Keratinocyte (primary cell): ENCODE data around the gene DCAF8.

ENCODE experiments used
- EZH2 ChIP-seq: IDR thresholded peaks from one replicate; pipeline ENCODE4 v1.6.1; 2012; ENCODE audit warnings: inconsistent platforms, mild to moderate bottlenecking, low read length, moderate library complexity
- TF ChIP-seq, protein P1 (sequence below), 3 experiments: IDR thresholded peaks in 1 of 3; conservative IDR thresholded peaks in 1 of 3; optimal IDR thresholded peaks in 1 of 3; 2 replicates in 2 of 3; 3 replicates in 1 of 3; pipeline versions ENCODE3 to v1.5.1; 2011; ENCODE audit warnings: low read length in 3 of 3, mild to moderate bottlenecking in 3 of 3, moderate library complexity in 2 of 3, control low read depth in 1 of 3, inconsistent platforms in 1 of 3; ENCODE audit not compliant: insufficient read depth in 2 of 3; ENCODE audit errors: extremely low read depth in 1 of 3

DNA sequence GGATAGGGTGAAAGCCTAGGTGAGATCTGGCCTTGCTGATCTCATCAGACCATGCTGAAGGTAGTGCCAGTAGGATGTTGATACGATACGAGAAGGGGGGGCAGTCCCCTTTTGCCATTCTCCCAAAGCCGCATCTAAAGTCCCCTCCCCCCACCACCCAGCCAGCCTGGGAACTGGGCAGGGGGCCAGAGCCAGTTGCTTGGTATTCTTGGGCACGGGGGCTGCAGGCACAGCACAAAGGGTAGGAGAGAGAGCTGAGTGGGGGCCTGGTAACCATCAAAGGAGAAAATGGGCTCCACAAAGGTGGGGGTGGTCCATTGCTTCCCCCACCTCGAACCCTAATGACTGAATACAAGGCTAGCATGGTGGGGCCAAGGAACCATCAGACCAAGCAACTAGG lies 51.8 kb downstream of the DCAF8 start:
- TF ChIP-seq, protein P1, sequence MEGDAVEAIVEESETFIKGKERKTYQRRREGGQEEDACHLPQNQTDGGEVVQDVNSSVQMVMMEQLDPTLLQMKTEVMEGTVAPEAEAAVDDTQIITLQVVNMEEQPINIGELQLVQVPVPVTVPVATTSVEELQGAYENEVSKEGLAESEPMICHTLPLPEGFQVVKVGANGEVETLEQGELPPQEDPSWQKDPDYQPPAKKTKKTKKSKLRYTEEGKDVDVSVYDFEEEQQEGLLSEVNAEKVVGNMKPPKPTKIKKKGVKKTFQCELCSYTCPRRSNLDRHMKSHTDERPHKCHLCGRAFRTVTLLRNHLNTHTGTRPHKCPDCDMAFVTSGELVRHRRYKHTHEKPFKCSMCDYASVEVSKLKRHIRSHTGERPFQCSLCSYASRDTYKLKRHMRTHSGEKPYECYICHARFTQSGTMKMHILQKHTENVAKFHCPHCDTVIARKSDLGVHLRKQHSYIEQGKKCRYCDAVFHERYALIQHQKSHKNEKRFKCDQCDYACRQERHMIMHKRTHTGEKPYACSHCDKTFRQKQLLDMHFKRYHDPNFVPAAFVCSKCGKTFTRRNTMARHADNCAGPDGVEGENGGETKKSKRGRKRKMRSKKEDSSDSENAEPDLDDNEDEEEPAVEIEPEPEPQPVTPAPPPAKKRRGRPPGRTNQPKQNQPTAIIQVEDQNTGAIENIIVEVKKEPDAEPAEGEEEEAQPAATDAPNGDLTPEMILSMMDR (optimal IDR thresholded peaks at IDR 0.05 in 1 of 3, IDR thresholded peaks at IDR 0.05 in 1 of 3, conservative IDR thresholded peaks at IDR 0.05 in 1 of 3; ENCODE audit: extremely low read depth in 1 of 3, insufficient read depth in 2 of 3, low read length in 3 of 3) = no peak
- TF ChIP-seq EZH2 = no peak
